ENCODE data around the gene PFN4. TPM values are rescaled to one million over a fixed set of nuclear protein-coding genes. Genes with fewer than 3 reads are reported as not detected.
"Not testable (repeated sequence)": the region's sequence is repeated elsewhere in the genome, so short reads cannot be mapped to it uniquely, and the experiment has no call there.

The PFN4 gene
- total RNA-seq, 1 donor = 0.45 TPM

GRCh38 chr2:24105816-24106215, 17.3 kb downstream of the PFN4 start:
- no peak overlapping the region for H3K4me3 ChIP-seq (ENCODE audit: low read depth, low read length)
- peak; percentile 44 for DNase-seq (ENCODE audit: low read depth)
- no peak for TF ChIP-seq CTCF (IDR thresholded peaks at IDR 0.05; ENCODE audit: insufficient read depth, low read length)

GRCh38 chr2:24104906-24105305, 18.2 kb downstream of the PFN4 start:
- H3K4me3 ChIP-seq (ENCODE audit: low read depth, low read length) = no peak overlapping the region
- no peak for DNase-seq (ENCODE audit: low read depth)
- TF ChIP-seq CTCF (IDR thresholded peaks at IDR 0.05; ENCODE audit: insufficient read depth, low read length) = no peak

DNA sequence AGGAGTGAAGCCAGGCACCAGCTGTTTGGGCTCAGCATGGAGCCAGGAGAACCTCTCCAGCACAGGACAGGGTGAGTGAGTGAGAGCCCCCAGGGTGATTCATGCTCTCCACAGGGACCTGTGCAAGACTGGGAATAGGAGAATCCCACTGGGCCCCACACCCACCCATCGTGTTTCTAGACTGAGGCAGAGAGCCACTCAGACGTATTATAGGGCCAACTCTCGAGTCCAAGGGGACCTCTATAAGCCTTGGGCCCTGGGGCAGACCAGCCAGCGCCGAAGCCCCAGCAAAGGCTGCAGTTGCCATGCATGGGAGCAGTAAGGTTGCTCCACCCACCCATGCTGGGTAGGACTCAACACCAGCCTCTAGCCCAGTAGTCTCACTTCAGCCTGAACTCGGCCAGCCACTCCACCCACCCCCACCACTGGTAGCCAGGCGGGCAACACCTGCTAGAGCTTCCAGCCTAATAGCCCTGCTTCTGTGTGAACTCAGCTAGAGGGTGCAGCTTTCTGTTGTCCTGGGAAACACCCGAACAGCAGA, 19.0 kb downstream of the PFN4 start:
- no peak for DNase-seq (ENCODE audit: low read depth)
- H3K4me3 ChIP-seq (ENCODE audit: low read depth, low read length) = no peak overlapping the region
- no peak for TF ChIP-seq CTCF (IDR thresholded peaks at IDR 0.05; ENCODE audit: insufficient read depth, low read length)

DNA sequence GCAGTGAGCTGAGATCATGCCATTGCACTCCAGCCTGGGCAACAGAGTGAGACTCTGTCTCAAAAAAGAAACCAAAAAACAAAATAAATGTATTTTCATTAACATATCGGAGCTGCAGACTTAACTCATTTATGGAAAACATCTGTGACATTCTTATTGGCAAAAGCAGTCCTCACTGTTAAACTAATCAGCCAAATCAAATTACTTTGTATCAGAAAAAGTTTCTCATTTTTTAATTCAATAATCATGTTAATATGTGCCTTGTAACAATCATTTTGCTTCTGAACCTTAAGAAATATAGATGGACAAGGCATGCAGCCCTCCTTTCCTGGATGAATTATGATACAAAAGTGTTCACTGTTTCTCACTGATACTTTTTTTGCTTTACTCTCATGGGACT, 20.5 kb downstream of the PFN4 start:
- TF ChIP-seq CTCF (IDR thresholded peaks at IDR 0.05; ENCODE audit: insufficient read depth, low read length) = no peak
- H3K4me3 ChIP-seq (ENCODE audit: low read depth, low read length) = no peak overlapping the region
- DNase-seq (ENCODE audit: low read depth) = no peak

DNA sequence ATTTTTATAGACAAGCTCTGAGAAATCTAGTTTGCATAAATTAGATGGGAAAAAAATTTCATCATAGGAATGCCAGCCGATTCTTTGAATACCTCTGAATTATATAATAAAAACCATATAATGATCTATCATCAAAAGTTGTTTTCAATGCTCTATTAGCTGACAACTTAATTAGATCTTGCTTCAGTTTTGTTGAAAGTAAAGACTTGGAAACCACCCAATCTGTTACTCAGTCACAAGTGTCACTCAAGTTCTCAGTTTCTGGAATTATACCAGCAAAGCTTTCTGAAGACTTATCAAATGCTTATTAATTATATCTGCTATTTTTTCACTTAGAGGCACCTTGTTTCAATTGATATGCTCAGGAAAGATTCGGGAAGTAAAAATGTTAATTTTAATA, 21.1 kb downstream of the PFN4 start:
- no peak overlapping the region for H3K4me3 ChIP-seq (ENCODE audit: low read depth, low read length)
- DNase-seq (ENCODE audit: low read depth) = no peak
- no peak for TF ChIP-seq CTCF (IDR thresholded peaks at IDR 0.05; ENCODE audit: insufficient read depth, low read length)

GRCh38 chr2:24100732-24101131, 22.4 kb downstream of the PFN4 start:
- not testable (repeated sequence) for H3K4me3 ChIP-seq (ENCODE audit: low read depth, low read length); DNase-seq (ENCODE audit: low read depth)

- DNase-seq (ENCODE audit: low read depth); H3K4me3 ChIP-seq (ENCODE audit: low read depth, low read length): not testable (repeated sequence)
Observed at GRCh38 chr2:24095171-24095677, 27.9 kb downstream of the PFN4 start.

GRCh38 chr2:24093270-24093669, 29.9 kb downstream of the PFN4 start:
- not testable (repeated sequence) for DNase-seq (ENCODE audit: low read depth); H3K4me3 ChIP-seq (ENCODE audit: low read depth, low read length)
